AG10803 (cell line): Measurements from ENCODE around the gene CD58.

ENCODE experiments used
- DNase-seq: peaks from one replicate; pipeline ENCODE4 v3.0.0; 2010; ENCODE audit warnings: low read depth
- H3K4me3 ChIP-seq: 2 replicates; pipeline ENCODE4 v1.5.1; 2011; ENCODE audit warnings: mild to moderate bottlenecking, low read length, control low read depth
- TF ChIP-seq, protein P1 (sequence below): conservative IDR thresholded peaks from 2 replicates; pipeline ENCODE4 v1.5.1; 2011; ENCODE audit warnings: mild to moderate bottlenecking, low read length, control low read depth, inconsistent platforms

Gene CD58

DNA sequence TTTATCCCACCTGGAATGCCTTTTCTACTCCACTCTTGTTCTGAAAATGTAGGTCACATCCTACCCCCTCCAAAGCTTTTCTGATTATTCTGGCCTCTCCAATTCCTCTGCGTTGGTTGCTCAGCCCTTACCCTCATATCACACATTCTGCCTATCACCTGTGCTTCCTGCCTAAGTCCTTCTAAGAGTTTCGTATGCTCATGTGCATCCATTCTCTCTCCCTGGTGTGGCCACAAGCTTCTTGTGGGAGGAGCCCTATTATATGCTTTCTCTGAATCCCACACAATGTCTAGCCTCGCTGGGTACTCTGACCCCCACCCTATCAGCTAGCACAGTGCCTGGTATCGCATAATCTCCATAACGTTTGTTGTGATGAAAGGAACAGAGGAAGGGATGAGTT lies 54.2 kb downstream of the CD58 start:
- DNase-seq: no peak
- TF ChIP-seq, protein P1, sequence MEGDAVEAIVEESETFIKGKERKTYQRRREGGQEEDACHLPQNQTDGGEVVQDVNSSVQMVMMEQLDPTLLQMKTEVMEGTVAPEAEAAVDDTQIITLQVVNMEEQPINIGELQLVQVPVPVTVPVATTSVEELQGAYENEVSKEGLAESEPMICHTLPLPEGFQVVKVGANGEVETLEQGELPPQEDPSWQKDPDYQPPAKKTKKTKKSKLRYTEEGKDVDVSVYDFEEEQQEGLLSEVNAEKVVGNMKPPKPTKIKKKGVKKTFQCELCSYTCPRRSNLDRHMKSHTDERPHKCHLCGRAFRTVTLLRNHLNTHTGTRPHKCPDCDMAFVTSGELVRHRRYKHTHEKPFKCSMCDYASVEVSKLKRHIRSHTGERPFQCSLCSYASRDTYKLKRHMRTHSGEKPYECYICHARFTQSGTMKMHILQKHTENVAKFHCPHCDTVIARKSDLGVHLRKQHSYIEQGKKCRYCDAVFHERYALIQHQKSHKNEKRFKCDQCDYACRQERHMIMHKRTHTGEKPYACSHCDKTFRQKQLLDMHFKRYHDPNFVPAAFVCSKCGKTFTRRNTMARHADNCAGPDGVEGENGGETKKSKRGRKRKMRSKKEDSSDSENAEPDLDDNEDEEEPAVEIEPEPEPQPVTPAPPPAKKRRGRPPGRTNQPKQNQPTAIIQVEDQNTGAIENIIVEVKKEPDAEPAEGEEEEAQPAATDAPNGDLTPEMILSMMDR: no peak
- no peak overlapping the region for H3K4me3 ChIP-seq

DNA sequence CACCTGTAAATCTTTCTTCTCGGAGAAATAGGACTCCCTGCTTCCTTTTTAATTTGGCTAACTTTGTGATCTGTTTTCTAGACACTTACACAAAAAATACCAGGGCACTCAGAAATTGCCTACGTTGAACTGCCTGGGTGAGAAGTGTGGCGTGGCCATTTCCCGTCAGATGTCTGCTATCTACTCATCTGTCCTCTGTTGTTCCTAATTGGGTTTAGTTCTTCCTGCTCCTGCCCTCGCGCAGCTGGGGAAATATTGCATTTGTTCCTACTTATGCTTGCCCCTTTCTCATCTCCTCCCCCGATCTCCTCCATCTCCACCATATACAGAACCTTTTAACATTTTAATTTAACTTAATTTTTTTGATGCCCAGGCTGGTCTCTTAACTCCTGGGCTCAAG lies 55.1 kb downstream of the CD58 start:
- no peak for DNase-seq
- H3K4me3 ChIP-seq: no peak overlapping the region
- TF ChIP-seq, protein P1: no peak

DNA sequence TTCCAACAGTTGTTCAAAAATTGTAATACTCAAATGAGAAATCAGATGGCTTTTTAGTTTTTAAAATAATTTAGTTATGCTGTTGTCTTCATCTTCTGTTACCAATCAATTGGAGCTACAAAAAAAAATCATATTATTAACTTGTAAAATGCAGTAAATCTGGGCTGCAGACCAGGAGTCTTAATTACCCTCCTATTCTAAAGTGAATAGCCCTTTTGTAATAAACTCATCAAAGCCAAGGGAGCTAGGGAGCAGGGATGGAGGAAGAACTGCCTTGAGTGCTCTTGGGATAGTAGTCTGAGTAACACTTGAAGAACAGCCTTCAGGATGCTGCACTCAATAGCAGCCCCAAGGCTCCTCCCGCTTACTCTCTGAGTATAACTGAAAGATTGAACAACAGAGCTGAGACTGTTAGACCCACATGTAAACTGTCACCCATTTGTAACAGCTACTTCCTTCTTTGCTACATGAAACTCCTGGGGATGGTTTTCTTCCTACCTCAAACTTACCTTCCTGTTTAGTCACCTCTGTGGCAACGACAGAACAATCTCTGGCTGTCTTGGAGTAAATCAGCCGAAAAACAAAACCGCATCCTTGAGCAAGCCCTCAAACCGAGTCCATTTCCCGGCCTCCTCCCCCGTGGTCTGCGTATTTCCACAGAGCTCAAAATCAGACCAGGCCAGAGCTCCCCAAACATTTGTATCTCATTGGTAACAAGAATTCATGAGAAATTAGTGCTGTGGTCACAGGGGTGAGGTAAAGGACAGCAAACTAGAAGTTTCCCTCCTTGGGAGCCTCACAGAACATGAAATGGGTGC lies 55.9 kb downstream of the CD58 start:
- TF ChIP-seq, protein P1: no peak
- DNase-seq: peak; percentile 45
- no peak overlapping the region for H3K4me3 ChIP-seq

DNA sequence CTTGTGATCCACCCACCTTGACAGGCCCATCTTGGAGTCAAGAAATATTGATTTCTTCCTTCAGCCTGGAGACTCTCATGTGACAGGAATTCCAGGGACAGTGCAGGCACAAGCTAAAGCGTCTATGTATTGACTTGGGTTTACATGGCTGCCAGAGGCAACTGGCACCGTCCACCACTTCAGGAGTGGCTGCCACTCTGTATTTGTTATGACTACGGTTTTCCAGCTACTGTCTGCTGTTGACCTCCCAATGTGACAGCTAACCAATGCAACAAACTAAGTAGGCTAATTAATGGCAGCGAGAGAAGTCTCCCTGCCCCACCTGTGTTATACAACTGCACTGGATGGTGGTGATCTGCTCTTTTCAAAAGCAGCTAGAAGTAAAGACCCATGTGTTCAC lies 56.9 kb downstream of the CD58 start:
- no peak for DNase-seq
- TF ChIP-seq, protein P1: no peak
- H3K4me3 ChIP-seq: no peak overlapping the region

DNA sequence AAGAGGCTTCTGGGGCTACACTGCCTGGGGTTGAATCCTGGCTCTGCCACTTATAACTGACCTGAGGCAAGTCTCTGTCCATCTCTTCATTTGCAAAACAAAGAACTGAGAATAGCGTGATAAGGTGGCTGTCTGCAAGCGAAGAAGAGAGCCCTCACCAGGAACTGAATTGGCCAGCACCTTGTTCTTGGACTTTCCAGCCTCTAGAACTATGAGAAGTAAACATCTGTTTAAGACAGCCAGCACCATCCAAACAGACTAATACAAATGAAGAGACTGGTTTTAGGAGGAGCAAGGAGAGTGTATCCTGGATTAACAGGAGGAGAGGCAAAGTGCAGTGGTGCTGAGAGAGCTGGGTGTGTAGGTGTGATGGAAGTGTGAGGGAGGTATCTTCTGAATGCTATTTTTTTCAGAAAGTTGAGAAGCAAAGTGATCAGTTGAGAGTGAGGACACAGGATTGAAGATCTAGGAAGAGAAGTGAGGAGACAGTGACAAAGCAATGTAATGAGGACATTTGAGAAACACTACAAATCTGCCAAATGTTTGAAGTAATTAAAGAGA lies 59.3 kb downstream of the CD58 start:
- H3K4me3 ChIP-seq: no peak overlapping the region
- DNase-seq: no peak
- TF ChIP-seq, protein P1: no peak

DNA sequence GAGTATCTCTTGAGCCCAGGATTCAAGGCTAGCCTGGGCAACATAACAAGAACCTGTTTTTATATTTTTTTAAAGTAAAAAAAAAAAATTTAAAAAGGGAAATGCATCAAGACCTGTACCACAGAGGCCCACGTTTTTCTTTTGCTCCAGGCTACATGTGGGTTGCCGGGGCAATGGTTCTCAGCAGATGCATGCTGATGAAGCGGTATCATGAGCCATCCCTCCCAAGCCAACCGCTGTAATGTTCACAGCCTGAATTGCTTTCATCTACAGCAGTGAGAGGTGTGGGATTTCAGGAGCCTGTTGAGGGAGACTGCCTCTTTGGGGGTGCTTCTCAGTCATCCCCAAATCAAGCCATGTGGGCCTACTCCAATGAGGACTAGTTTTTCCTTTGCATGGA lies 60.5 kb downstream of the CD58 start:
- TF ChIP-seq, protein P1: no peak
- H3K4me3 ChIP-seq: no peak overlapping the region
- DNase-seq: no peak
